Osteocyte (in vitro differentiated cells): Measurements from ENCODE around the gene TWSG1. TPM values are rescaled to one million over a fixed set of nuclear protein-coding genes. Genes with fewer than 3 reads are reported as not detected.

Source experiments
- DNase-seq: peaks from one replicate; pipeline ENCODE4 v3.0.0; 2021; ENCODE audit warnings: mixed read lengths; ENCODE audit not compliant: unreplicated experiment; ENCODE audit errors: extremely low spot score
- H3K27ac Mint-ChIP-seq: one replicate; pipeline ENCODE4 v1.8.0; 2021; ENCODE audit warnings: mild to moderate bottlenecking, mixed read lengths; ENCODE audit not compliant: unreplicated experiment
- H3K27me3 Mint-ChIP-seq: one replicate; pipeline ENCODE4 v1.8.0; 2021; ENCODE audit warnings: mixed read lengths; ENCODE audit not compliant: unreplicated experiment
- H3K36me3 Mint-ChIP-seq: one replicate; pipeline ENCODE4 v1.8.0; 2021; ENCODE audit warnings: mixed read lengths; ENCODE audit not compliant: unreplicated experiment
- H3K4me1 Mint-ChIP-seq: one replicate; pipeline ENCODE4 v1.8.0; 2021; ENCODE audit warnings: mixed read lengths; ENCODE audit not compliant: unreplicated experiment
- H3K4me3 Mint-ChIP-seq: one replicate; pipeline ENCODE4 v1.8.0; 2021; ENCODE audit warnings: mild to moderate bottlenecking, moderate library complexity, mixed read lengths; ENCODE audit not compliant: unreplicated experiment
- H3K9me3 Mint-ChIP-seq: one replicate; pipeline ENCODE4 v1.8.0; 2021; ENCODE audit warnings: mixed read lengths; ENCODE audit not compliant: unreplicated experiment
- total RNA-seq: library from RNA; stranded (reverse); gene quantifications from 2 replicates; pipeline ENCODE4 v1.2.1, GENCODE V29; 2021
- TF ChIP-seq, protein P1 (sequence below): fragments of 200-600 bp; sonication (generic); IDR thresholded peaks from 2 replicates; pipeline ENCODE4 v1.5.0; 2021; ENCODE audit warnings: antibody characterized with exemption, mild to moderate bottlenecking, moderate library complexity

Gene TWSG1
- total RNA-seq, 1 donor from 2014 or later = 69.8 TPM

DNA sequence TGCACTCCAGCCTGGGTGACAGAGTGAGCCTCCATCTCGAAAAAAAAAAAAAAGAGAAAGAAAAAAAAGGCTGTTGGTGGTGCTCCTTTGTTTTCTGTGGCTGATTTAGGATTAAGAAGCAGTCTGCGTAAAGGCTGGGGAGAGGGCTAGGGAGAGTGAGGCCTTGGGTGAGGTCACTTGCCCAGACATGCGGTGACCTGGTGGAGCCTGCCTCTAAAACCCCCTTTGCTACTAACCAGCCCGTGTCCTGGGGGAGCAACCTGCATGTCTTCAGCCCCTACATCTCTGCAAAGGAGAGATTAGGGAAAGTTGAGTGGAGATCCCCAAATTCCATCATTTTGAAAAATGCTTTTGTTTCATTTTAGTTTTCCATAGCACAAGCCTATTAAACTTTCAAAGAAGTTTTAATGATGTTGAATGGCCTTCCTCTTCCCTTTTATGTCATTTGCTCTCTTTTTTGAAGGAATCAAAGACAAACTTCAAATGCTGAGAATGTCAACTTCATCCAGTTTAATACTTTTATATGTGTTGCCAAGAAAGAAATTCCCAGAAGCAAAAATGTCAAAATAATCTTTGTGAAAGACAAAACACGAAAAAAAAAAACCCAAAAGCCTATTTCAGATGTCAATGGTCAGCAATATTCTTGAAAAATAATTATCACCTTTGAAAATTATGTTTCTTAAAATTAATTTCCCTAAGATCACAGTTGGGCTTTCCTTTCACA is 101.8 kb downstream of the TWSG1 start:
- no peak overlapping the region for H3K27ac Mint-ChIP-seq
- H3K4me1 Mint-ChIP-seq = peaks cover 19% of the 10 kb centered on the region
- TF ChIP-seq, protein P1, sequence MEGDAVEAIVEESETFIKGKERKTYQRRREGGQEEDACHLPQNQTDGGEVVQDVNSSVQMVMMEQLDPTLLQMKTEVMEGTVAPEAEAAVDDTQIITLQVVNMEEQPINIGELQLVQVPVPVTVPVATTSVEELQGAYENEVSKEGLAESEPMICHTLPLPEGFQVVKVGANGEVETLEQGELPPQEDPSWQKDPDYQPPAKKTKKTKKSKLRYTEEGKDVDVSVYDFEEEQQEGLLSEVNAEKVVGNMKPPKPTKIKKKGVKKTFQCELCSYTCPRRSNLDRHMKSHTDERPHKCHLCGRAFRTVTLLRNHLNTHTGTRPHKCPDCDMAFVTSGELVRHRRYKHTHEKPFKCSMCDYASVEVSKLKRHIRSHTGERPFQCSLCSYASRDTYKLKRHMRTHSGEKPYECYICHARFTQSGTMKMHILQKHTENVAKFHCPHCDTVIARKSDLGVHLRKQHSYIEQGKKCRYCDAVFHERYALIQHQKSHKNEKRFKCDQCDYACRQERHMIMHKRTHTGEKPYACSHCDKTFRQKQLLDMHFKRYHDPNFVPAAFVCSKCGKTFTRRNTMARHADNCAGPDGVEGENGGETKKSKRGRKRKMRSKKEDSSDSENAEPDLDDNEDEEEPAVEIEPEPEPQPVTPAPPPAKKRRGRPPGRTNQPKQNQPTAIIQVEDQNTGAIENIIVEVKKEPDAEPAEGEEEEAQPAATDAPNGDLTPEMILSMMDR = no peak
- no peak overlapping the region for H3K4me3 Mint-ChIP-seq
- no peaks in the 10 kb centered on the region for H3K36me3 Mint-ChIP-seq
- H3K9me3 Mint-ChIP-seq = no peaks in the 10 kb centered on the region
- DNase-seq = peak; percentile 64
- H3K27me3 Mint-ChIP-seq = peaks cover 3% of the 10 kb centered on the region

DNA sequence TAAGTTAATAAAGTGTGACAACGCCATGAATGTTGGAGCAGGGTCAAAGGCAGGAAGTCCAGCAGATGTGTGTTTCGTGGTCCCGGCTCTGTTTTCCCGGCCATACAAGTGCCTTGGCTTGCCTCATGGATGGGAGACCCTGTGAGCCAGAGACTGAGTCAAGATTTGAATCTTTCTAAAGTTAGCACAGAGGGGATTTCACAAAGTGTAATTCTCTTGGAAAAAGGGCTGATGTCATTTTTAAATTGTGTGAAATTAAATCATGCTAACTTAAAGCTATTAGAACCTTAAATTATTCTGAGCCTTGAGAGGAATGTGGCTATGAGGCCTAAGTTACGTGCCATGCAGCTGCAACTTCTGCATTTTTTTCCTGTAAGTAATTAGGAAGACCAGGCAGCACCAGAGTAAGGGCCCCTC is 102.5 kb downstream of the TWSG1 start:
- TF ChIP-seq, protein P1 = no peak
- Mint-ChIP-seq H3K27ac (no peak overlapping the region), H3K4me3 (no peak overlapping the region), H3K4me1 (peaks cover 15% of the 10 kb centered on the region), H3K27me3 (peaks cover 9% of the 10 kb centered on the region), H3K36me3 (no peaks in the 10 kb centered on the region), H3K9me3 (no peaks in the 10 kb centered on the region)
- DNase-seq = no peak

DNA sequence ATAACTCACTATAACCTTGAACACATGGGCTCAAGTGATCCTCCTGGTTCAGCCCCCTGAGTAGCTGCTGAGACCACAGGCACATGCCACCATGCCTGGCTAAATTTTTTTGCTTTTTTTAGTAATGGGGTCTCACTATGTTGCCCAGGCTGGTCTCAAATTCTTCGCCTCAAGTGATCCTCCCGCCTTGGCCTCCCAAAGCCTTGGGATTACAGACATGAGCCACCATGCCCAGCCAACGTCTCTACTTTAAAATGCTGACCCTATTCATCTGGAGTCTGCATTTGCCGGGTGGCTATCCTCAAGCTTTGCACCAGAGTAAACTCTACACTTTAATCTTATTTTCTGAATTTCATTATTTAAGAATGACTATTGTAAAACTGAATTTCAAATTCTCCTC is 103.1 kb downstream of the TWSG1 start:
- peak; percentile 36 for DNase-seq
- peaks cover 10% of the 10 kb centered on the region for H3K27me3 Mint-ChIP-seq
- no peak overlapping the region for H3K27ac Mint-ChIP-seq
- peaks cover 15% of the 10 kb centered on the region for H3K4me1 Mint-ChIP-seq
- H3K36me3 Mint-ChIP-seq = no peaks in the 10 kb centered on the region
- no peak overlapping the region for H3K4me3 Mint-ChIP-seq
- no peaks in the 10 kb centered on the region for H3K9me3 Mint-ChIP-seq
- TF ChIP-seq, protein P1 = no peak

DNA sequence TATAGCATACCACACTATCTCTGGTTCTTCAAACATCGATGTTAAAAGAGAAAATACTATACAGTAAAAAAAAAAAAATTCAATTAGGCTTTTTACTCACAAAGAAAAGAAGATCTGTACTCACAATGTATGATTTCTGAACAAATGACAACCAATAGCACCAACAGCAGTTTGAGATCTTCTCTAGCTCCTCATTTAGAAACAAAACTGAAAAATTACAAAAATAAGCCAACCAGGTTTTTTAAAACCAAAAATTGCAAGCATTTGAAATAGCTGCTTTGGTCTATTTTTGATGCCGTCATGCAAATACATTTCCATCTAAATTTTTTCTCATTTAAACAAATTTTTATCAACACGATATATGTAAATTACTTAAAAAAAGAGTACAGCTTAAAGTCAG is 106.5 kb downstream of the TWSG1 start:
- TF ChIP-seq, protein P1 = no peak
- Mint-ChIP-seq H3K27me3 (peaks cover 17% of the 10 kb centered on the region), H3K27ac (no peak overlapping the region), H3K4me3 (no peak overlapping the region), H3K4me1 (peaks cover 6% of the 10 kb centered on the region), H3K36me3 (no peaks in the 10 kb centered on the region), H3K9me3 (peaks cover 4% of the 10 kb centered on the region)
- no peak for DNase-seq

DNA sequence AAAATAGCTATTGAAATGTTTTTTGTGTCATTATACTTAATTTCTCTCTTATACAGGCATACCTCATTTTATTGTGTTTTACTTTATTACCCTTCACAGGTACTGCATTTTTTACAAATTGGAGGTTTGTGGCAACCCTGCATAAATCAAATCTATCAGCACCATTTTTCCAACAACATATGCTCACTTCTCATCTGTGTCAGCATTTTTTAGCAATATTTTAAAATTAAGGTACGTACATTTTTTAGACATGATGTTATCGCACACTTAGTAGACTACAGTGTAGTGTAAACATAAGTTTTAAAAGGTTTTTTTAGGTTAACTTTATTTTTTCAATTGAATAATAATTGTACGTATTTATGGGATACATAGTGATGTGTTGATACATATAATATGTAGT is 110.0 kb downstream of the TWSG1 start:
- H3K27ac Mint-ChIP-seq = no peak overlapping the region
- no peak overlapping the region for H3K4me3 Mint-ChIP-seq
- no peak for DNase-seq
- H3K4me1 Mint-ChIP-seq = no peaks in the 10 kb centered on the region
- TF ChIP-seq, protein P1 = no peak
- peaks cover 10% of the 10 kb centered on the region for H3K9me3 Mint-ChIP-seq
- no peaks in the 10 kb centered on the region for H3K36me3 Mint-ChIP-seq
- peaks cover 22% of the 10 kb centered on the region for H3K27me3 Mint-ChIP-seq
